SJCRH30 (cell line): ENCODE results near the gene SIX2. TPM values are rescaled to one million over a fixed set of nuclear protein-coding genes. Genes with fewer than 3 reads are reported as not detected.

Source experiments
- DNase-seq, 2 experiments: peaks; one replicate each; pipeline ENCODE4 v3.0.0-alpha.2; 2015 to 2020
- H3K27ac ChIP-seq: fragments of 250-450 bp; sonication (Bioruptor Pico); 2 replicates; pipeline ENCODE4 v1.5.1; 2020; ENCODE audit warnings: mild to moderate bottlenecking, moderate library complexity
- H3K27me3 ChIP-seq: fragments of 250-450 bp; sonication (Bioruptor Pico); 2 replicates; pipeline ENCODE4 v1.5.1; 2020; ENCODE audit warnings: mild to moderate bottlenecking, moderate library complexity
- H3K36me3 ChIP-seq: fragments of 250-450 bp; sonication (Bioruptor Pico); 2 replicates; pipeline ENCODE4 v1.5.1; 2020; ENCODE audit warnings: mild to moderate bottlenecking, moderate library complexity
- H3K4me1 ChIP-seq: fragments of 250-450 bp; sonication (Bioruptor Pico); 2 replicates; pipeline ENCODE4 v1.5.1; 2020; ENCODE audit warnings: mild to moderate bottlenecking, moderate library complexity
- H3K4me3 ChIP-seq: fragments of 250-450 bp; sonication (Bioruptor Pico); 2 replicates; pipeline ENCODE4 v1.5.1; 2020; ENCODE audit warnings: mild to moderate bottlenecking, moderate library complexity
- H3K9me3 ChIP-seq: fragments of 250-450 bp; sonication (Bioruptor Pico); replicated peaks from 2 replicates; pipeline ENCODE4 v1.5.1; 2020; ENCODE audit warnings: mild to moderate bottlenecking, moderate library complexity
- total RNA-seq: library from RNA; depleted of rRNA; stranded (reverse); fragments of >200 nt; shearing (Covaris generic); gene quantifications from 2 replicates; pipeline ENCODE4 v1.2.3, GENCODE V29; 2014

The SIX2 gene
- total RNA-seq, 1 experiment from 2014 or later = 51.9 TPM

DNA sequence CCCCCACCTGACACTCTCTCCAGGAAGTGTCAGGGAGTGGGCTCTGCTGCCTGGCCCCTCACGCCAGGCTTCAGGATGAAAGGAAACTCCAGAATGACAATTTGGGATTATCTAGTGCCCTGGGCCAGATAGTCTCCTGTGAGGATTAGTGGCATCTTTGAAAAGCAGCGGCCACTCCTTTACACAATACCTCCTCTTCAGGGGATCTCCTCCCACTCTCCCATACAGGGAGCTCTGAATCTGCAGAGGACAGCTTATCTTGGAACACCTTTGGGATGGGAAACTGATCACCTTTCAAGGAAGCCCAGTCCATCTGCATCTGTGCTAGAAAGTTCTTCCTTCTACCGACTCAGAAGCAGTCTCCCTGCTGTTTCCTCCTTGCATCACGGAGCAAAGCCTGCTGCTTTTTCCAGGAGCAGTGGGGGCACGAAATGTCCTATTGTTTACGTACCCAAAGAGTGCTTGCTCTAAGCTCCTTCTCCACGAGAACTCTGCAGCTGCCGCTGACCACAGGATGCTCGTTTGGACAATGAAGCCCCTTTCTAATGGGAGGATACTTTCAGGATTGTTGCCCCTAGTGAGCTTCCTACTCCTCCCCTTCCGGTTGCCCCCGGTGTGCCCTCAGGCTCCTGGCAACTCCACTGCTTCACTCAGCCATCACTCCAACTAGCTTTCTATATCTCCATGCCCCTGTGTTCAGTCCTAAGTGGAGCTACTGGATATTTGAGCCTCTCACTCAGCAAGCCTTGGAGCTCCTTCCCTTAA, 36.3 kb downstream of the SIX2 start:
- H3K4me1 ChIP-seq = peaks cover 10% of the 10 kb centered on the region
- peak overlapping the region; percentile 49 for H3K27ac ChIP-seq
- no peaks in the 10 kb centered on the region for H3K27me3 ChIP-seq
- H3K36me3 ChIP-seq = no peaks in the 10 kb centered on the region
- DNase-seq = peak; percentile 90 to 95
- peak overlapping the region; percentile 54 for H3K4me3 ChIP-seq
- H3K9me3 ChIP-seq = no peaks in the 10 kb centered on the region

GRCh38 chr2:44970846-44971450, 38.3 kb downstream of the SIX2 start:
- Histone ChIP-seq H3K4me1 (peaks cover 10% of the 10 kb centered on the region), H3K9me3 (no peaks in the 10 kb centered on the region), H3K27me3 (no peaks in the 10 kb centered on the region), H3K4me3 (no peak overlapping the region), H3K36me3 (no peaks in the 10 kb centered on the region), H3K27ac (no peak overlapping the region)
- DNase-seq = peak in 1 of 2 experiments; percentile 36

DNA sequence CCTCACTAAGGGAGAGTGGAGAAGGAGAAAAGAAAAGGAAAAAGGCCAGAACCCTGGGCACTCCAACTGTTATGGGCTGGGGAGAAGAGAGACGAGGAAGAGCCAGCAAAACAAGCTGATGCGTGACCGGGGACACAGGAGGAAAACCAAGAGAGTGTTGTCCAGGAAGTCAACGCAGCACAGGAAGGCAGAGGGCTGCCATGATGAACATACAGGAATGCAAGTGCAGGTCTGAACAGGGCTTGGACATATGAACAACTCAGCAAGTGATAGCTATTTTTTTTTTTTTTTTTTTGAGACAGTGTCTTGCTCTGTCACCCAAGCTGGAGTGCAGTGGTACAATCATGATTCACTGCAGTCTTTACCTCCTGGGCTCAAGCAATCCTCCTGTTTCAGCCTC, 39.3 kb downstream of the SIX2 start:
- no peaks in the 10 kb centered on the region for H3K27me3 ChIP-seq
- H3K4me1 ChIP-seq = peaks cover 12% of the 10 kb centered on the region
- H3K9me3 ChIP-seq = no peaks in the 10 kb centered on the region
- no peak overlapping the region for H3K4me3 ChIP-seq
- no peak for DNase-seq
- H3K36me3 ChIP-seq = no peaks in the 10 kb centered on the region
- no peak overlapping the region for H3K27ac ChIP-seq

DNA sequence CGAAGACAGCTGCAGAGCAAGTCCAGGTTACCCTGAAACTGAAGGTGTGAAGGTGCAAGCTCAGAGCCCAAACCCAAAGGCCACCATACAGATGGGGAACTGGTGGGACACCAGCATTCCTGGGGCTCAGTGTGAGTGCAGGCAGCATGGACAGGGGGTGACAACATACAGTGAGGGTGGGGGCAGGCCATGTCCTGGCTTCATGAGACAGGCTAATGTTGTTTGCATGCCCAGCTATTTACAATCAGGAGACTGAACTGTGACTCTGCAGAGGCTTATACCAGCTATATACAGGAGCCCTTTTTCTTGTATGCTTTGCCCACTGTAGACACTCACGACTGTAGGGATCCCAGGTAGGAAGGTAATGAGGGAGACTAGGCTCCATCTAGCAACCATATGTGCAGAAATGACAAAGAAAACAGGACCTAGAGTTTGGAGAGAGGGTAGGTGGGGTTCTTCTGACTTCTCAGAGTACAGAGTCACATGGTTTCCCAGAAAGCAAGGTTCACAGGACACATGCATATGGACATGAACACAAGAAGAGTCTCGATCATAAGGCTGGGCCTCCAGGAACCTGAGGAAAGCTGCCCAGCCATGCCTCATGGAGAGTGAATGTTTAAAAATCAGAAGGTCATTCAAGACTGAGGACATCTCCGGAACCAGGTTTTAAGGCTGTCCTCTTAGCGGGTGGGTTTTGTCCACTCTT, 41.4 kb downstream of the SIX2 start:
- Histone ChIP-seq H3K27me3 (no peaks in the 10 kb centered on the region), H3K4me1 (peaks cover 9% of the 10 kb centered on the region), H3K4me3 (no peak overlapping the region), H3K27ac (no peak overlapping the region), H3K9me3 (no peaks in the 10 kb centered on the region), H3K36me3 (no peaks in the 10 kb centered on the region)
- DNase-seq = no peak

- no peak overlapping the region for H3K27ac ChIP-seq
- no peaks in the 10 kb centered on the region for H3K9me3 ChIP-seq
- no peak overlapping the region for H3K4me3 ChIP-seq
- H3K36me3 ChIP-seq = no peaks in the 10 kb centered on the region
- H3K27me3 ChIP-seq = no peaks in the 10 kb centered on the region
- H3K4me1 ChIP-seq = peaks cover 13% of the 10 kb centered on the region
- DNase-seq = no peak
Observed at GRCh38 chr2:44967056-44967455, 42.2 kb downstream of the SIX2 start.

DNA sequence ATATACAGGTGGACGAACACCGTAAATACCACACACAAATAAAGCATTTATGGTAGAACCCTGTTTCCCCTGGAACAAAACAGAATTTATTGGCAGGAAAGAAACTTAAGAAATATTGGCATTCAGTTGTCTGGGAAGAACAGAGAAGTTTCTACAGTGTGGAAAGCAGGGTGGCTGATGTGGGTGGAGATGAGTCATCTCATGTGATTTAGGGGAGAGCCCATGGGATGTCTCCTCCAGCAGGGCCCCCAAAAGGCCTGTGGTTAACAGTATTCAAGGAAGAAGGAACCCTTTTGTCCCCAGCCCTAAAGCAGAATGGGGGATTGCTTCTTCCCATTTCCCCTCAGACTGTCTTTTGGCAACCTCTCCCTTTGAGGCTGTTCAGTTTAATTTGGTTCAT, 43.6 kb downstream of the SIX2 start:
- Histone ChIP-seq H3K4me1 (peaks cover 16% of the 10 kb centered on the region), H3K9me3 (no peaks in the 10 kb centered on the region), H3K27ac (no peak overlapping the region), H3K36me3 (no peaks in the 10 kb centered on the region), H3K27me3 (no peaks in the 10 kb centered on the region), H3K4me3 (no peak overlapping the region)
- no peak for DNase-seq

DNA sequence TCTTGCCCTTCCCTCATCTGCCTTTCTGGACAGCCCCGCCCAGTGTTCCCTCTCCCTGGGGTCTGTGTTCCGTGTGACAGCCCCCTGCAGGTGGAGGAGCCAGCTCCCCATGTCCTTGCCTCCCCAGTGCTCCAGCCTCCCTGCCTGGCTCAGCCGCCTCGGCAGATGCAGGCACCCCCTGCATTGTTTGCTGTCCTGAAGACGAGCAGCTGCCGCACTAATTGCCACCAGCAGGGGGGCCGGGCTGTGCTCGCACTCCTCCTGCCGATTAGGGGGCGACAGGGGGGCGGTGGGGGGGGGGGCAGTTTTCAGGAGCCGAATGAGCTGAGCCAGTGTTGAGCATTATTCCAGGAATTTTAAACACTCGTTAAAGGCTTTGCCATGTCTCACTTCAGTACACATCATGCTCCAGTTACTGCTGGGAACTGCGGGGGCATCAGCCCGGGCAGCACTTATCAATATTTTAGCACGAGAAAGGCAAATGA, 44.5 kb downstream of the SIX2 start:
- H3K27ac ChIP-seq = no peak overlapping the region
- H3K4me3 ChIP-seq = no peak overlapping the region
- H3K4me1 ChIP-seq = peaks cover 16% of the 10 kb centered on the region
- no peaks in the 10 kb centered on the region for H3K27me3 ChIP-seq
- H3K9me3 ChIP-seq = no peaks in the 10 kb centered on the region
- peak; percentile 69 to 75 for DNase-seq
- H3K36me3 ChIP-seq = no peaks in the 10 kb centered on the region

- H3K36me3 ChIP-seq = no peaks in the 10 kb centered on the region
- no peaks in the 10 kb centered on the region for H3K9me3 ChIP-seq
- no peaks in the 10 kb centered on the region for H3K27me3 ChIP-seq
- peak; percentile 53 to 76 for DNase-seq
- H3K4me1 ChIP-seq = peaks cover 20% of the 10 kb centered on the region
- H3K4me3 ChIP-seq = no peak overlapping the region
- no peak overlapping the region for H3K27ac ChIP-seq
Observed at GRCh38 chr2:44962176-44962695, 47.0 kb downstream of the SIX2 start.

GRCh38 chr2:44960871-44961270, 48.4 kb downstream of the SIX2 start:
- Histone ChIP-seq H3K4me3 (no peak overlapping the region), H3K36me3 (no peaks in the 10 kb centered on the region), H3K9me3 (no peaks in the 10 kb centered on the region), H3K4me1 (peaks cover 20% of the 10 kb centered on the region), H3K27me3 (no peaks in the 10 kb centered on the region), H3K27ac (no peak overlapping the region)
- DNase-seq = no peak

GRCh38 chr2:44959855-44960254, 49.4 kb downstream of the SIX2 start:
- H3K4me3 ChIP-seq = no peak overlapping the region
- H3K27ac ChIP-seq = no peak overlapping the region
- peaks cover 18% of the 10 kb centered on the region for H3K4me1 ChIP-seq
- no peaks in the 10 kb centered on the region for H3K27me3 ChIP-seq
- H3K36me3 ChIP-seq = no peaks in the 10 kb centered on the region
- H3K9me3 ChIP-seq = no peaks in the 10 kb centered on the region
- no peak for DNase-seq

GRCh38 chr2:44957656-44958327, 51.5 kb downstream of the SIX2 start:
- H3K4me1 ChIP-seq = peaks cover 13% of the 10 kb centered on the region
- no peaks in the 10 kb centered on the region for H3K36me3 ChIP-seq
- H3K27me3 ChIP-seq = no peaks in the 10 kb centered on the region
- no peak for DNase-seq
- no peak overlapping the region for H3K27ac ChIP-seq
- no peak overlapping the region for H3K4me3 ChIP-seq
- H3K9me3 ChIP-seq = no peaks in the 10 kb centered on the region

DNA sequence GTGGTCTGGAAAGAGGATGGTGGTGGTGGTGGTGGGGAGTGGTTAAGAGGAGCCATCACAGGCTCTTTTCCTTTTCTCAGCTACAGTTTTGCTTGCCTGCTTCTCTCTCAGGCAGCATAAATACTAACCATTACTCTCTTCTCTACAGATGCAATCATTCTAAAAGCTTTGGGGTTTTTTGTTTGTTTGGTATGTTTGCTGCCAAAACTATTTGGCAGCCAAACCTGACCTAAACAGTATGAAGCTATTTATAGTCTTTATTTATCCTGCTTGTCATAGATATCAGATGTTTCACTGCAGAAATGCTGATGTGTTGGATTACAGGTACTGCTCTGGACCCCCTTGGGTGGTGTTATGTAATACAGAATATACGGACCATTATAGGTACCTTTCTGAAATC, 52.4 kb downstream of the SIX2 start:
- H3K36me3 ChIP-seq = no peaks in the 10 kb centered on the region
- H3K27me3 ChIP-seq = no peaks in the 10 kb centered on the region
- H3K27ac ChIP-seq = no peak overlapping the region
- no peak overlapping the region for H3K4me3 ChIP-seq
- H3K9me3 ChIP-seq = no peaks in the 10 kb centered on the region
- DNase-seq = no peak
- H3K4me1 ChIP-seq = peaks cover 5% of the 10 kb centered on the region; the same call in 1 of the 2 replicates

DNA sequence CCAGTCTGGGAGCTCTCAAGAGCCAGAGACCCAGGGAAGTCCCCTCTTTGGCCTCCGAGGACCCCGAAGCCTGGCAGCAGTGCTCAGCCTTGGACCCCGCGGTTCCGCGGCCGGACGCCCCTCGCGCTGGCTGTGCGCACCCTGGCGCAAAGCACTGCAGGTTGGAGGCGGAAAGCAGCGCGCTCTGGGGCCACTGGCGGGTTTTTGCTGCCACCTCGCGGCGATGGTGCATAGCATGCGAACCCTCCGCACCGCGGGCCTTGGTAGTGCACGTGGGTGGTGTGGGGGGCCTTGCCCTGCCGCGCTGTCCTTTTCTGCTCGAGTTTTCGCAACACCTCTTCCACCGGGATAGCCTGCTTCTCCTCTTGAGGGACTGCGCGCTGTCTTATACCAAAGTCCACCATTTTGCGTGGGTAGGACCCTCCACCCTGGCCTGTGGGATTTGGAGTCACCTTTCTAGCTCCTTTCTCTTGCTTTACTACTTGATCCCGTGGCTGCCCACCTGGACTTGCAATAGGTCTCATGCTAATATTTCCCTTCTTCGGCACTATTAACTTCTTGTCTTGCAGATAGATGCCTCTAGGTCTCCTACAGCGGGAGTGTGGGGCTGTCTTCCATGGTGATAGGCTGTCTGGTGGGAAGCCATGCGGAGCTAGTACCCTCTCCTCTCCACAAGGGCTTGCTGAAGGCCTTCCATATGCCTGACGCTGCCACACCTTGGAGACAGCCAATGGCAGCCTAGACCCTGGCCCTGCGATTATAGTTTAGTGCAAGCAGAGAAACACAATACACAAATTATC, 53.5 kb downstream of the SIX2 start:
- no peak overlapping the region for H3K27ac ChIP-seq
- H3K9me3 ChIP-seq = no peaks in the 10 kb centered on the region
- peak overlapping the region; percentile 40 for H3K4me3 ChIP-seq
- peak; percentile 82 to 91 for DNase-seq
- H3K27me3 ChIP-seq = no peaks in the 10 kb centered on the region
- H3K4me1 ChIP-seq = peaks cover 4% of the 10 kb centered on the region; the same call in 1 of the 2 replicates
- H3K36me3 ChIP-seq = no peaks in the 10 kb centered on the region
